CD8-positive, alpha-beta memory T cell (primary cell): ENCODE data around the gene HEXB. TPM values are rescaled to one million over a fixed set of nuclear protein-coding genes. Genes with fewer than 3 reads are reported as not detected.

Experiments used
- CTCF ChIA-PET: fragments of 350-600 bp; sonication (Branson Sonifier 250); formaldehyde crosslinking; loops from one replicate; lab custom pipeline; 2021; ENCODE audit warnings: antibody characterized with exemption; lab: Charles Lee
- POLR2A ChIA-PET: fragments of 350-600 bp; sonication (Branson Sonifier 250); formaldehyde crosslinking; loops from one replicate; lab custom pipeline; 2021; ENCODE audit warnings: antibody characterized with exemption; lab: Charles Lee
- DNase-seq, 5 donors: peaks; one replicate each; pipeline versions ENCODE4 v3.0.0 to v3.0.0-alpha.2; 2020 to 2022; ENCODE audit warnings: mixed read lengths in 1 of 5
- H3K27ac ChIP-seq: one replicate; pipeline ENCODE4 v1.7.0; 2013; ENCODE audit warnings: low read depth, mild to moderate bottlenecking, low read length, moderate library complexity
- H3K27me3 ChIP-seq: 2 replicates; pipeline ENCODE4 v1.7.0; 2013; ENCODE audit warnings: low read length, mild to moderate bottlenecking; ENCODE audit not compliant: insufficient read depth, poor library complexity, severe bottlenecking
- H3K36me3 ChIP-seq: 2 replicates; pipeline ENCODE4 v1.7.0; 2013; ENCODE audit warnings: mild to moderate bottlenecking, low read length, moderate library complexity; ENCODE audit not compliant: insufficient read depth
- H3K4me1 ChIP-seq: 2 replicates; pipeline ENCODE4 v1.7.0; 2013; ENCODE audit warnings: mild to moderate bottlenecking, low read length, moderate library complexity; ENCODE audit not compliant: insufficient read depth
- H3K4me3 ChIP-seq: 2 replicates; pipeline ENCODE4 v1.7.0; 2013; ENCODE audit warnings: mild to moderate bottlenecking, low read length
- H3K9me3 ChIP-seq: 2 replicates; pipeline ENCODE4 v1.7.0; 2013; ENCODE audit warnings: mild to moderate bottlenecking, low read length
- H3K27ac Mint-ChIP-seq, 8 donors: one replicate each; pipeline ENCODE4 v1.8.0; 2020 to 2021; ENCODE audit warnings: mixed read lengths in 8 of 8, mild to moderate bottlenecking in 6 of 8, inconsistent platforms in 3 of 8, moderate library complexity in 3 of 8
- H3K27me3 Mint-ChIP-seq, 2 donors: one replicate each; pipeline ENCODE4 v1.8.0; 2020 to 2021; ENCODE audit warnings: mixed read lengths in 2 of 2, mild to moderate bottlenecking in 1 of 2, moderate library complexity in 1 of 2
- H3K36me3 Mint-ChIP-seq, 3 donors: one replicate each; pipeline ENCODE4 v1.8.0; 2020 to 2021; ENCODE audit warnings: mixed read lengths in 3 of 3, inconsistent platforms in 1 of 3, mild to moderate bottlenecking in 1 of 3
- H3K4me1 Mint-ChIP-seq, 3 donors: one replicate each; pipeline ENCODE4 v1.8.0; 2020 to 2021; ENCODE audit warnings: mixed read lengths in 3 of 3, inconsistent platforms in 1 of 3, mild to moderate bottlenecking in 1 of 3
- H3K4me3 Mint-ChIP-seq, 7 donors: one replicate each; pipeline ENCODE4 v1.8.0; 2020 to 2021; ENCODE audit warnings: mixed read lengths in 7 of 7, mild to moderate bottlenecking in 6 of 7, moderate library complexity in 4 of 7, inconsistent platforms in 2 of 7
- H3K9me3 Mint-ChIP-seq, 5 donors: one replicate each; pipeline ENCODE4 v1.8.0; 2020 to 2022; ENCODE audit warnings: mixed read lengths in 5 of 5, mild to moderate bottlenecking in 3 of 5, moderate library complexity in 2 of 5, inconsistent platforms in 1 of 5
- polyA plus RNA-seq: library from polyadenylated mRNA; unstranded; fragments of 300-500 nt; fragmentation: Illumina TruSeq; gene quantifications from one replicate; pipeline ENCODE4 v1.2.3, GENCODE V29; 2021
- total RNA-seq, 2 experiments: library from RNA; stranded (reverse); gene quantifications; one replicate each; pipeline ENCODE4 v1.2.3, GENCODE V29; 2021

The HEXB gene
- total and polyA plus RNA-seq, 3 experiments from 2014 or later = 57.4 to 116 (median 64.7) TPM

- Mint-ChIP-seq H3K4me3 (no peak overlapping the region), H3K27ac (no peak overlapping the region), H3K27me3 (peaks cover 5 to 27% of the 10 kb centered on the region in 2 donors), H3K4me1 (peaks cover 0 to 3% (median 0%) of the 10 kb centered on the region in 3 donors), H3K36me3 (no peaks in the 10 kb centered on the region), H3K9me3 (no peaks in the 10 kb centered on the region)
- DNase-seq = no peak
- POLR2A ChIA-PET = no interaction called here
- H3K4me1 ChIP-seq = no peaks in the 10 kb centered on the region
- H3K9me3 ChIP-seq = no peaks in the 10 kb centered on the region
- no peaks in the 10 kb centered on the region for H3K36me3 ChIP-seq
- H3K4me3 ChIP-seq = no peak overlapping the region
- CTCF ChIA-PET = interaction anchor here (0.8 to 3.2 kb wide), 13 partner anchors 8 to 1059 kb away, joined by 3 to 34 read pairs (median 5); partner anchors contain the start of gene ENC1
- H3K27ac ChIP-seq = no peak overlapping the region
- H3K27me3 ChIP-seq = no peaks in the 10 kb centered on the region
These were observed 35.5 kb upstream of the HEXB start for GRCh38 chr5:74649421-74649973.

DNA sequence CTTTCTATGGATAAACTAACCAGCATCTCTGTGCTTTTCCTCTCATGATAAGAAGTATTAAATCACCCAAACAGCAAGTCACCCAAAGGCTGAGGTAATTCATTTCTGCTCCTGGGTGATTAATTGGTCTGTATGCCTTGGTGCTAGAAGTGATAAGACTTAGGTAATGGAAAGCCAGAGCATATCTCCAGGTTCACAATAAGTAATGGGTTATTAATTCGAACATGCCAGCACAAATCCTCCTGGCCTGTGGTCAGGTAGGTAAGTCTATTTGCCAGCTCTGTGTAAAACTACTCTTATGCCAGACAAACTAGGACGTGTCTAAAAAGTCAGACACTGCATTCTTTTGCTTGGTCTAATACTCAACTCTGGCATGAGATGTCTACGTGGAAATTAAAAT lies 33.3 kb upstream of the HEXB start:
- Histone ChIP-seq H3K27ac (no peak overlapping the region), H3K4me3 (no peak overlapping the region), H3K36me3 (no peaks in the 10 kb centered on the region), H3K9me3 (no peaks in the 10 kb centered on the region), H3K4me1 (no peaks in the 10 kb centered on the region), H3K27me3 (no peaks in the 10 kb centered on the region)
- POLR2A ChIA-PET = no interaction called here
- no peak for DNase-seq
- Mint-ChIP-seq H3K4me3 (no peak overlapping the region), H3K27ac (no peak overlapping the region), H3K36me3 (no peaks in the 10 kb centered on the region), H3K4me1 (peaks cover 0 to 3% (median 0%) of the 10 kb centered on the region in 3 donors), H3K27me3 (peaks cover 7 to 21% of the 10 kb centered on the region in 2 donors), H3K9me3 (no peaks in the 10 kb centered on the region)
- CTCF ChIA-PET = interaction anchor here (1.5 kb wide), 1 partner anchor 11 kb away, joined by 4 read pairs; the partner anchor contains the start of gene ENC1

DNA sequence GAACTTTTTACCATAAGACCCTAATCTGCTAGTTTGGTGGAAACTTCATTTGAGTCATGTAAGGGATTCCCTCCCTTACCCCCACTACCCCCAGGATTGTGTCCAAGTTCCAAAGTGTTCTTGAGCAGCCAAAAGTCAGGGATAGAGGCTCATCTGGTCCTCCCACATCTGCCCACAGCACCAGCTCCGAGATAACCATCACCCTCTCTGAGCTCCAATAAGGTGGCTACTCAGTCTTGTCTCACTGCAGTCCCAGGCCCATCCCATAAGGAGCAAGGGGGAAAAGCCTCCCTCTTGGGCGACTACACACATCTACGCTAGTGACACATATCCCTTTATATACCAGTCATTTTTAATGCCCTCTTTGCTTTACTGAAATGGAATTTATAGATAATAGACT lies 32.5 kb upstream of the HEXB start:
- H3K4me3 Mint-ChIP-seq = no peak overlapping the region
- ChIA-PET POLR2A (no interaction called here), CTCF (interaction anchor here (0.6 to 0.9 kb wide), 2 partner anchors 12 to 750 kb away, joined by 3 to 4 read pairs; no protein-coding TSS in a partner anchor)
- H3K4me3 ChIP-seq = no peak overlapping the region
- no peaks in the 10 kb centered on the region for H3K36me3 ChIP-seq
- DNase-seq = no peak
- H3K27ac ChIP-seq = no peak overlapping the region
- H3K9me3 ChIP-seq = no peaks in the 10 kb centered on the region
- peaks cover 0 to 3% (median 0%) of the 10 kb centered on the region in 3 donors for H3K4me1 Mint-ChIP-seq
- H3K27me3 ChIP-seq = no peaks in the 10 kb centered on the region
- peaks cover 7 to 26% of the 10 kb centered on the region in 2 donors for H3K27me3 Mint-ChIP-seq
- H3K4me1 ChIP-seq = no peaks in the 10 kb centered on the region
- no peaks in the 10 kb centered on the region for H3K9me3 Mint-ChIP-seq
- H3K27ac Mint-ChIP-seq = no peak overlapping the region
- H3K36me3 Mint-ChIP-seq = no peaks in the 10 kb centered on the region

DNA sequence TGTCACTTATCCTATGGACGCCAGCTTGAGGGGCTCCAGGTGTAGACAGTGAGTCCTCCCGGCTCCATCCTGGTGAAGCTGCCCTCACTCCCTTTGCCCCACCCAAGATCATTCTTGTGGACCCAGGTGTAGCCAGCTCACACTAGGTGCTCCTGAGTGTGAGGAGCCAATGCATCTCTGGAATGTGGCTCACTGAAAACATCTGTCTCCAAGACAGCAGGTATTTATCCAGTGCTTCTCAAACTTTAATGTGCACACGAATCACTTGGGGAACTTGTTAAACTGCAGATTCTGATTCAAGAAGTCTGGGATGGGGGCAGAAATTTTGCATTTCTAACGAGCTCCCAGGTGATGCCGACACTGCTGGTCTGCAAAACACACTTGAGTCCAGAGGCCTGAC lies 31.0 kb upstream of the HEXB start:
- Mint-ChIP-seq H3K27ac (no peak overlapping the region), H3K36me3 (no peaks in the 10 kb centered on the region), H3K4me1 (peaks cover 0 to under 1% (median 0%) of the 10 kb centered on the region in 3 donors), H3K9me3 (no peaks in the 10 kb centered on the region), H3K27me3 (peaks cover 7 to 27% of the 10 kb centered on the region in 2 donors), H3K4me3 (no peak overlapping the region)
- ChIA-PET CTCF (interaction anchor here (2.1 kb wide), 1 partner anchor 752 kb away, joined by 8 read pairs; no protein-coding TSS in a partner anchor), POLR2A (no interaction called here)
- no peak overlapping the region for H3K4me3 ChIP-seq
- no peaks in the 10 kb centered on the region for H3K36me3 ChIP-seq
- DNase-seq = no peak
- no peaks in the 10 kb centered on the region for H3K4me1 ChIP-seq
- no peak overlapping the region for H3K27ac ChIP-seq
- no peaks in the 10 kb centered on the region for H3K9me3 ChIP-seq
- H3K27me3 ChIP-seq = no peaks in the 10 kb centered on the region

DNA sequence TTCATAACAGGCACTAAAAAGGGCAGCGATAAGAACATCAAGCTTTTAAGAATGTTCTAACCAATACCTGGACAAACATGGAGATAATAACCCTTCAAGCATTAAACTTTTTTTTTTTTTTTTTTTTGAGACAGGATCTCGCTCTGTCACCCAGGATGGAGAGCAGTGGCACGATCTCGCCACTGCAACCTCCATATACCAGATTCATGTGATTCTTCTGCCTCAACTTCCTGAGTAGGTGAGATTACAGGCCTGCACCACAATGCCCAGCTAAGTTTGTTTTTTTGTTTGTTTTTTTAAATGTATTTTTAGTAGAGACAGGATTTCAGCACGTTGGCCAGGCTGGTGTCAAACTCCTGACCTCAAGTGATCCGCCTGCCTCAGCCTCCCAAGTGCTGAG lies 29.8 kb upstream of the HEXB start:
- DNase-seq = no peak
- Histone ChIP-seq H3K4me3 (no peak overlapping the region), H3K27me3 (no peaks in the 10 kb centered on the region), H3K27ac (no peak overlapping the region), H3K9me3 (no peaks in the 10 kb centered on the region), H3K4me1 (no peaks in the 10 kb centered on the region), H3K36me3 (no peaks in the 10 kb centered on the region)
- POLR2A ChIA-PET = no interaction called here
- Mint-ChIP-seq H3K9me3 (no peaks in the 10 kb centered on the region), H3K36me3 (no peaks in the 10 kb centered on the region), H3K4me1 (no peaks in the 10 kb centered on the region), H3K4me3 (no peak overlapping the region), H3K27ac (no peak overlapping the region), H3K27me3 (peaks cover 2 to 15% of the 10 kb centered on the region in 2 donors)
- CTCF ChIA-PET = interaction anchor here (2.1 kb wide), 1 partner anchor 753 kb away, joined by 8 read pairs; no protein-coding TSS in a partner anchor

GRCh38 chr5:74655716-74656115 lies 29.3 kb upstream of the HEXB start:
- Mint-ChIP-seq H3K27me3 (peaks cover 2 to 18% of the 10 kb centered on the region in 2 donors), H3K9me3 (no peaks in the 10 kb centered on the region), H3K4me1 (no peaks in the 10 kb centered on the region), H3K4me3 (no peak overlapping the region), H3K27ac (no peak overlapping the region), H3K36me3 (no peaks in the 10 kb centered on the region)
- H3K4me3 ChIP-seq = no peak overlapping the region
- H3K4me1 ChIP-seq = no peaks in the 10 kb centered on the region
- H3K27ac ChIP-seq = no peak overlapping the region
- no peaks in the 10 kb centered on the region for H3K36me3 ChIP-seq
- no peaks in the 10 kb centered on the region for H3K27me3 ChIP-seq
- no peak for DNase-seq
- ChIA-PET CTCF (interaction anchor here (2.1 kb wide), 1 partner anchor 753 kb away, joined by 8 read pairs; no protein-coding TSS in a partner anchor), POLR2A (no interaction called here)
- H3K9me3 ChIP-seq = no peaks in the 10 kb centered on the region

DNA sequence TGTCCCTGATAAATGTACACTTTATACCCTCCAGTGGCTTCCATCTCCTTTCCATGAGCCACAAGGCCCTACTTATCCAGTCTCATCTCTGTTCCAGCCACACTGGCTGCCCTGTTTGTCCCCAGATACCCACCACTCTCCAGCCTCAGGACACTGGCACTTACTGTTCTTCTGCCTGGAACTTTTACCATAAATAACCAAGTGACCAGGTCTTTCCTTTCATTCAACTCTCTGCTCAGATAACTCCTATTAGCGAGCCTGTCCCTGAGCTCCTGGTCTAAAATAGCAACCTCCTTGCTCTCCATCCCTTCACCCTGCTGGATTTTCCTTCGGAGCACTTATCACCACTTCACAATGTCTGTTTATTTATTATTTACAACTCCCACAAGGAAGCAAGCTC lies 27.9 kb upstream of the HEXB start:
- H3K4me3 ChIP-seq = no peak overlapping the region
- H3K4me1 Mint-ChIP-seq = no peaks in the 10 kb centered on the region
- no peaks in the 10 kb centered on the region for H3K27me3 ChIP-seq
- no peaks in the 10 kb centered on the region for H3K4me1 ChIP-seq
- no peak overlapping the region for H3K4me3 Mint-ChIP-seq
- peaks cover 4 to 14% of the 10 kb centered on the region in 2 donors for H3K27me3 Mint-ChIP-seq
- H3K27ac Mint-ChIP-seq = no peak overlapping the region
- H3K36me3 ChIP-seq = no peaks in the 10 kb centered on the region
- CTCF ChIA-PET = interaction anchor here (1.5 to 2.3 kb wide), 2 partner anchors 8 to 755 kb away, joined by 5 to 9 read pairs; no protein-coding TSS in a partner anchor
- POLR2A ChIA-PET = no interaction called here
- no peaks in the 10 kb centered on the region for H3K9me3 Mint-ChIP-seq
- H3K27ac ChIP-seq = no peak overlapping the region
- H3K36me3 Mint-ChIP-seq = no peaks in the 10 kb centered on the region
- DNase-seq = no peak
- no peaks in the 10 kb centered on the region for H3K9me3 ChIP-seq

DNA sequence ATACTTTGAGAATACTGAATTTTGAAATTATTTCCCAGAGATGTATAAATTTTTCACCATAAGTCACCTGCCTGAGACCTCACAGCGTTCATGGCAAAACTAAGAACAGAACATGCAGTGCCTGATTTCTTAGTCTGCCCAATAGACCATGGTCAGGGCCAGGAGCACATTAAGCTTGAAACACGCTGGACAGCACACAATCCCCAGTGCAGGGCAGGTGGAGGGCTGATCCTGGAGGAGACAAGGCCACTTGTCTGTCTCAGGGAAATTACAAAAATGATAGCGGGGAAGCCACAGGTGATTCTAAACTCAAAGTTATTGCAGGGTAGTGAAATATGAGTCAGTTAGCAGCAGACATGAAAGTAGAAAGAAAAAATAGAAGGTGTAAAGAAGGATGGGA lies 25.9 kb upstream of the HEXB start:
- Mint-ChIP-seq H3K4me1 (no peaks in the 10 kb centered on the region), H3K9me3 (no peaks in the 10 kb centered on the region), H3K4me3 (no peak overlapping the region), H3K27me3 (peaks cover 11 to 25% of the 10 kb centered on the region in 2 donors), H3K27ac (no peak overlapping the region), H3K36me3 (no peaks in the 10 kb centered on the region)
- Histone ChIP-seq H3K4me1 (no peaks in the 10 kb centered on the region), H3K36me3 (no peaks in the 10 kb centered on the region), H3K27ac (no peak overlapping the region), H3K27me3 (no peaks in the 10 kb centered on the region), H3K4me3 (no peak overlapping the region), H3K9me3 (no peaks in the 10 kb centered on the region)
- ChIA-PET CTCF (interaction anchor here (0.8 to 2.3 kb wide), 3 partner anchors 10 to 756 kb away, joined by 3 to 9 read pairs (median 3); no protein-coding TSS in a partner anchor), POLR2A (no interaction called here)
- no peak for DNase-seq
